GM19099 (cell line): Measurements from ENCODE around the gene KNG1.
A peak's percentile ranks its signal among the peaks of the same experiment; 100 is the strongest.

Experiments used
- POLR2A ChIP-seq: IDR thresholded peaks from 3 replicates; pipeline ENCODE4 v1.6.1; 2011; ENCODE audit warnings: low read depth; ENCODE audit not compliant: insufficient read length; ENCODE audit errors: extremely low read depth

KNG1 gene

GRCh38 chr3:186784820-186785494 is 67.8 kb downstream of the KNG1 start:
- TF ChIP-seq POLR2A, result no peak

GRCh38 chr3:186785495-186786018 is 68.4 kb downstream of the KNG1 start:
- TF ChIP-seq POLR2A, result no peak

GRCh38 chr3:186786922-186787321 is 69.8 kb downstream of the KNG1 start:
- TF ChIP-seq POLR2A, result peak; percentile 1

GRCh38 chr3:186787642-186788481 is 70.7 kb downstream of the KNG1 start:
- TF ChIP-seq POLR2A, result no peak

- TF ChIP-seq POLR2A, result peak; percentile 13
Measured at GRCh38 chr3:186788482-186789370, 71.6 kb downstream of the KNG1 start.

GRCh38 chr3:186789554-186790260 is 72.5 kb downstream of the KNG1 start:
- TF ChIP-seq POLR2A, result no peak

GRCh38 chr3:186790261-186790981 is 73.3 kb downstream of the KNG1 start:
- TF ChIP-seq POLR2A, result peak; percentile 50
